Smooth muscle cell of the brain vasculature (primary cell): Measurements from ENCODE around the gene PAFAH2.

Experiments used
- DNase-seq: peaks from one replicate; pipeline ENCODE4 v3.0.0-alpha.2; 2012; ENCODE audit warnings: low read depth, low spot score

Gene PAFAH2

GRCh38 chr1:26031196-26031595 is 33.3 kb upstream of the PAFAH2 start:
- no peak for DNase-seq

- DNase-seq = no peak
These were observed 32.1 kb upstream of the PAFAH2 start for GRCh38 chr1:26029864-26030481.

GRCh38 chr1:26029054-26029863 is 31.4 kb upstream of the PAFAH2 start:
- DNase-seq = no peak

- DNase-seq = no peak
These were observed 30.7 kb upstream of the PAFAH2 start for GRCh38 chr1:26028490-26028980.

- no peak for DNase-seq
These were observed 30.0 kb upstream of the PAFAH2 start for GRCh38 chr1:26027716-26028489.

- DNase-seq = no peak
These were observed 27.7 kb upstream of the PAFAH2 start for GRCh38 chr1:26025517-26025916.

- no peak for DNase-seq
These were observed 27.2 kb upstream of the PAFAH2 start for GRCh38 chr1:26025060-26025459.

- no peak for DNase-seq
These were observed 26.0 kb upstream of the PAFAH2 start for GRCh38 chr1:26023826-26024225.

- no peak for DNase-seq
These were observed 25.1 kb upstream of the PAFAH2 start for GRCh38 chr1:26023009-26023408.

- no peak for DNase-seq
These were observed 24.5 kb upstream of the PAFAH2 start for GRCh38 chr1:26022404-26022779.

- no peak for DNase-seq
These were observed 24.0 kb upstream of the PAFAH2 start, which contains the start of gene EXTL1 for GRCh38 chr1:26021647-26022403. Gene EXTL1, plus strand, starts transcription at chr1:26021775. Its CDS starts 872 bp downstream, at chr1:26022647.

GRCh38 chr1:26020941-26021646 is 23.2 kb upstream of the PAFAH2 start:
- no peak for DNase-seq

- DNase-seq = no peak
These were observed 22.5 kb upstream of the PAFAH2 start for GRCh38 chr1:26020330-26020768.

GRCh38 chr1:26019641-26020315 is 21.9 kb upstream of the PAFAH2 start:
- DNase-seq = no peak

- DNase-seq = no peak
These were observed 19.7 kb upstream of the PAFAH2 start for GRCh38 chr1:26017606-26018005.

GRCh38 chr1:26016953-26017545 is 19.2 kb upstream of the PAFAH2 start:
- no peak for DNase-seq

GRCh38 chr1:26016258-26016952 is 18.5 kb upstream of the PAFAH2 start:
- no peak for DNase-seq

- no peak for DNase-seq
These were observed 17.5 kb upstream of the PAFAH2 start for GRCh38 chr1:26015358-26015757.

- DNase-seq = no peak
These were observed 16.3 kb upstream of the PAFAH2 start for GRCh38 chr1:26014179-26014578.
